Astrocyte (in vitro differentiated cells and primary cell): ENCODE results near the gene ZNF544. TPM values are rescaled to one million over a fixed set of nuclear protein-coding genes. Genes with fewer than 3 reads are reported as not detected.

Experiments
- DNase-seq: peaks from one replicate; pipeline ENCODE4 v3.0.0-alpha.2; 2010; ENCODE audit warnings: low read depth
- FAIRE-seq: peaks from 2 replicates; lab custom pipeline; 2011; peaks lifted over from hg19 to GRCh38; lab: Jason Lieb, UNC
- H2AFZ ChIP-seq: 2 replicates; pipeline ENCODE4 v1.6.0; 2012; ENCODE audit warnings: low read depth, low read length, inconsistent platforms
- H3K27ac ChIP-seq: 2 replicates; pipeline ENCODE4 v1.5.1; 2011; ENCODE audit warnings: low read depth, low read length, inconsistent platforms
- H3K27me3 ChIP-seq: 2 replicates; pipeline ENCODE4 v1.6.0; 2011; ENCODE audit warnings: low read length, inconsistent platforms; ENCODE audit not compliant: insufficient read depth
- H3K36me3 ChIP-seq: 2 replicates; pipeline ENCODE4 v1.5.1; 2011; ENCODE audit warnings: low read length, inconsistent platforms; ENCODE audit not compliant: insufficient read depth
- H3K4me1 ChIP-seq: 2 replicates; pipeline ENCODE4 v1.5.1; 2011; ENCODE audit warnings: low read length, inconsistent platforms; ENCODE audit not compliant: insufficient read depth
- H3K4me2 ChIP-seq: 2 replicates; pipeline ENCODE4 v1.6.0; 2012; ENCODE audit warnings: low read length, inconsistent platforms
- H3K4me3 ChIP-seq: 2 replicates; pipeline ENCODE4 v1.5.1; 2011; ENCODE audit warnings: low read depth, mild to moderate bottlenecking, low read length, inconsistent platforms; ENCODE audit not compliant: insufficient read depth
- H3K79me2 ChIP-seq: 2 replicates; pipeline ENCODE4 v1.6.0; 2012; ENCODE audit warnings: mild to moderate bottlenecking, low read length, inconsistent platforms; ENCODE audit not compliant: insufficient read depth
- H3K9ac ChIP-seq: 2 replicates; pipeline ENCODE4 v1.6.0; 2012; ENCODE audit warnings: mild to moderate bottlenecking, low read length, inconsistent platforms
- H3K9me3 ChIP-seq: 2 replicates; pipeline ENCODE4 v1.5.1; 2012; ENCODE audit warnings: low read depth, mild to moderate bottlenecking, low read length, inconsistent platforms; ENCODE audit not compliant: insufficient read depth
- H4K20me1 ChIP-seq: 2 replicates; pipeline ENCODE4 v1.6.0; 2012; ENCODE audit warnings: low read length, inconsistent platforms; ENCODE audit not compliant: insufficient read depth
- H3K27ac Mint-ChIP-seq: one replicate; pipeline ENCODE4 v1.8.0; 2021; ENCODE audit warnings: mild to moderate bottlenecking, mixed read lengths; ENCODE audit not compliant: unreplicated experiment
- H3K27me3 Mint-ChIP-seq: one replicate; pipeline ENCODE4 v1.8.0; 2021; ENCODE audit warnings: low read depth, mixed read lengths; ENCODE audit not compliant: unreplicated experiment
- H3K36me3 Mint-ChIP-seq: one replicate; pipeline ENCODE4 v1.8.0; 2021; ENCODE audit warnings: low read depth, mixed read lengths; ENCODE audit not compliant: unreplicated experiment
- H3K4me1 Mint-ChIP-seq: one replicate; pipeline ENCODE4 v1.8.0; 2021; ENCODE audit warnings: low read depth, mixed read lengths; ENCODE audit not compliant: unreplicated experiment
- H3K4me3 Mint-ChIP-seq: one replicate; pipeline ENCODE4 v1.8.0; 2021; ENCODE audit warnings: mild to moderate bottlenecking, moderate library complexity, mixed read lengths; ENCODE audit not compliant: unreplicated experiment
- H3K9me3 Mint-ChIP-seq: one replicate; pipeline ENCODE4 v1.8.0; 2021; ENCODE audit warnings: mild to moderate bottlenecking, mixed read lengths; ENCODE audit not compliant: unreplicated experiment
- CTCF ChIP-seq: IDR thresholded peaks from 2 replicates; pipeline ENCODE4 v1.5.1; 2011; ENCODE audit warnings: low read depth, mild to moderate bottlenecking, inconsistent platforms, low read length, moderate library complexity; ENCODE audit not compliant: insufficient read depth
- EZH2 ChIP-seq: IDR thresholded peaks from 2 replicates; pipeline ENCODE4 v1.6.1; 2012; ENCODE audit warnings: mild to moderate bottlenecking, low read length, inconsistent platforms; ENCODE audit not compliant: insufficient read depth
- total RNA-seq: library from RNA; stranded (reverse); gene quantifications from 2 replicates; pipeline ENCODE4 v1.2.1, GENCODE V29; 2021

Gene ZNF544
- total RNA-seq, 1 donor from 2014 or later: 23.4 TPM

- Mint-ChIP-seq H3K36me3 (peaks cover 91% of the 10 kb centered on the region), H3K4me3 (no peak overlapping the region), H3K27me3 (no peaks in the 10 kb centered on the region), H3K27ac (no peak overlapping the region), H3K4me1 (no peaks in the 10 kb centered on the region), H3K9me3 (peaks cover 91% of the 10 kb centered on the region)
- Histone ChIP-seq H3K9me3 (peaks cover 83% of the 10 kb centered on the region), H3K4me2 (no peak overlapping the region), H3K36me3 (peaks cover 38% of the 10 kb centered on the region), H3K79me2 (peaks cover 6% of the 10 kb centered on the region), H3K27me3 (no peaks in the 10 kb centered on the region), H3K4me3 (no peak overlapping the region), H3K4me1 (no peaks in the 10 kb centered on the region), H4K20me1 (no peaks in the 10 kb centered on the region), H3K27ac (no peak overlapping the region), H3K9ac (no peak overlapping the region), H2AFZ (no peak overlapping the region)
- FAIRE-seq: no peak
- TF ChIP-seq EZH2 (no peak), CTCF (no peak)
- peak; percentile 38 for DNase-seq
These were observed 31.7 kb upstream of the ZNF544 start for GRCh38 chr19:58196901-58197616.

- no peaks in the 10 kb centered on the region for H3K27me3 ChIP-seq
- Mint-ChIP-seq H3K36me3 (peaks cover 92% of the 10 kb centered on the region), H3K27ac (no peak overlapping the region), H3K4me3 (no peak overlapping the region), H3K9me3 (peaks cover 92% of the 10 kb centered on the region), H3K4me1 (no peaks in the 10 kb centered on the region), H3K27me3 (no peaks in the 10 kb centered on the region)
- H3K4me2 ChIP-seq: no peak overlapping the region
- peaks cover 28% of the 10 kb centered on the region for H3K36me3 ChIP-seq
- no peaks in the 10 kb centered on the region for H4K20me1 ChIP-seq
- H3K79me2 ChIP-seq: no peaks in the 10 kb centered on the region
- no peaks in the 10 kb centered on the region for H3K4me1 ChIP-seq
- H2AFZ ChIP-seq: no peak overlapping the region
- no peak overlapping the region for H3K27ac ChIP-seq
- no peak for FAIRE-seq
- H3K9me3 ChIP-seq: peaks cover 90% of the 10 kb centered on the region
- no peak for DNase-seq
- H3K9ac ChIP-seq: no peak overlapping the region
- no peak overlapping the region for H3K4me3 ChIP-seq
- TF ChIP-seq CTCF (no peak), EZH2 (no peak)
These were observed 24.8 kb upstream of the ZNF544 start for GRCh38 chr19:58203814-58204475.

GRCh38 chr19:58204566-58204965 is 24.1 kb upstream of the ZNF544 start:
- H3K27ac ChIP-seq: no peak overlapping the region
- Mint-ChIP-seq H3K4me1 (no peaks in the 10 kb centered on the region), H3K9me3 (peaks cover 90% of the 10 kb centered on the region), H3K4me3 (no peak overlapping the region), H3K27ac (no peak overlapping the region), H3K27me3 (no peaks in the 10 kb centered on the region), H3K36me3 (peaks cover 92% of the 10 kb centered on the region)
- H3K79me2 ChIP-seq: no peaks in the 10 kb centered on the region
- DNase-seq (no peak), FAIRE-seq (no peak)
- peaks cover 28% of the 10 kb centered on the region for H3K36me3 ChIP-seq
- H3K4me1 ChIP-seq: no peaks in the 10 kb centered on the region
- no peak overlapping the region for H2AFZ ChIP-seq
- H3K4me2 ChIP-seq: no peak overlapping the region
- H3K9ac ChIP-seq: no peak overlapping the region
- no peak overlapping the region for H3K4me3 ChIP-seq
- no peaks in the 10 kb centered on the region for H3K27me3 ChIP-seq
- H4K20me1 ChIP-seq: no peaks in the 10 kb centered on the region
- H3K9me3 ChIP-seq: peaks cover 90% of the 10 kb centered on the region
- no peak for TF ChIP-seq CTCF
- no peak for TF ChIP-seq EZH2
